CD14-positive monocyte (primary cell): ENCODE measurements around the gene TP53I3. TPM values are rescaled to one million over a fixed set of nuclear protein-coding genes. Genes with fewer than 3 reads are reported as not detected.

Source experiments
- DNase-seq, 3 donors: peaks; one replicate each; pipeline ENCODE4 v3.0.0-alpha.2; 2011 to 2022
- H2AFZ ChIP-seq: 2 replicates; pipeline ENCODE4 v1.6.0; 2012; ENCODE audit warnings: mild to moderate bottlenecking, low read depth, low read length, inconsistent platforms; ENCODE audit not compliant: insufficient read depth, poor library complexity, severe bottlenecking
- H3K27ac ChIP-seq, 2 donors: 1 replicate in 1 of 2; 2 replicates in 1 of 2; pipeline ENCODE4 v1.5.1; 2012 to 2013; ENCODE audit warnings: low read length in 2 of 2, control low read depth in 1 of 2, inconsistent platforms in 1 of 2, low read depth in 1 of 2, mild to moderate bottlenecking in 1 of 2
- H3K27me3 ChIP-seq, 2 donors: one replicate each; pipeline versions ENCODE4 v1.6.0 to v1.6.1; 2011 to 2013; ENCODE audit warnings: low read length in 2 of 2; ENCODE audit not compliant: control insufficient read depth in 2 of 2, insufficient read depth in 2 of 2
- H3K36me3 ChIP-seq, 2 donors: replicated peaks in 1 of 2; 1 replicate in 1 of 2; 2 replicates in 1 of 2; pipeline versions ENCODE4 v1.5.1 to v1.6.1; 2012 to 2013; ENCODE audit warnings: low read length in 2 of 2, control low read depth in 1 of 2, inconsistent platforms in 1 of 2, mild to moderate bottlenecking in 1 of 2; ENCODE audit not compliant: insufficient read depth in 2 of 2, control insufficient read depth in 1 of 2
- H3K4me1 ChIP-seq, 2 donors: 1 replicate in 1 of 2; 2 replicates in 1 of 2; pipeline versions ENCODE4 v1.5.1 to v1.6.1; 2012 to 2013; ENCODE audit warnings: low read length in 2 of 2, control low read depth in 1 of 2, inconsistent platforms in 1 of 2, mild to moderate bottlenecking in 1 of 2, moderate library complexity in 1 of 2; ENCODE audit not compliant: insufficient read depth in 2 of 2, control insufficient read depth in 1 of 2
- H3K4me2 ChIP-seq: replicated peaks from 2 replicates; pipeline ENCODE3; 2012; ENCODE audit warnings: low read length, moderate library complexity, mild to moderate bottlenecking; ENCODE audit not compliant: poor library complexity, severe bottlenecking; ENCODE audit errors: extremely low read depth
- H3K4me3 ChIP-seq, 3 experiments: fragments of 200-600 bp in 1 of 3; sonication (generic) in 1 of 3; replicated peaks in 1 of 3; 1 replicate in 2 of 3; 2 replicates in 1 of 3; pipeline ENCODE4 v1.5.1; 2011 to 2013; ENCODE audit warnings: low read length in 3 of 3, mild to moderate bottlenecking in 3 of 3, control low read depth in 2 of 3, low read depth in 2 of 3, inconsistent platforms in 1 of 3, moderate library complexity in 1 of 3
- H3K79me2 ChIP-seq: 2 replicates; pipeline ENCODE4 v1.6.0; 2012; ENCODE audit warnings: mild to moderate bottlenecking, control low read depth, inconsistent platforms, low read length, moderate library complexity; ENCODE audit not compliant: insufficient read depth
- H3K9ac ChIP-seq: 2 replicates; pipeline ENCODE4 v1.6.0; 2017; ENCODE audit warnings: low read length, mild to moderate bottlenecking; ENCODE audit not compliant: insufficient read depth, poor library complexity, severe bottlenecking
- H3K9me3 ChIP-seq, 2 donors: replicated peaks in 1 of 2; 1 replicate in 1 of 2; 2 replicates in 1 of 2; pipeline versions ENCODE4 v1.5.1 to v1.6.1; 2012 to 2013; ENCODE audit warnings: low read length in 2 of 2, control low read depth in 1 of 2; ENCODE audit not compliant: control insufficient read depth in 1 of 2, insufficient read depth in 1 of 2
- H4K20me1 ChIP-seq: 2 replicates; pipeline ENCODE4 v1.6.0; 2012; ENCODE audit warnings: mild to moderate bottlenecking, low read length, control low read depth, moderate library complexity; ENCODE audit not compliant: insufficient read depth
- H3K27ac Mint-ChIP-seq, 7 donors: one replicate each; pipeline ENCODE4 v1.8.0; 2020; ENCODE audit warnings: mild to moderate bottlenecking in 7 of 7, mixed read lengths in 7 of 7, moderate library complexity in 6 of 7, inconsistent platforms in 2 of 7
- H3K27me3 Mint-ChIP-seq, 3 donors: one replicate each; pipeline ENCODE4 v1.8.0; 2021 to 2022; ENCODE audit warnings: low read depth in 3 of 3, mild to moderate bottlenecking in 3 of 3, mixed read lengths in 3 of 3, moderate library complexity in 3 of 3, inconsistent platforms in 1 of 3
- H3K36me3 Mint-ChIP-seq, 2 donors: one replicate each; pipeline ENCODE4 v1.8.0; 2020; ENCODE audit warnings: mixed read lengths in 2 of 2, inconsistent platforms in 1 of 2, mild to moderate bottlenecking in 1 of 2
- H3K4me1 Mint-ChIP-seq: one replicate; pipeline ENCODE4 v1.8.0; 2020; ENCODE audit warnings: mild to moderate bottlenecking, mixed read lengths
- H3K4me3 Mint-ChIP-seq, 2 donors: one replicate each; pipeline ENCODE4 v1.8.0; 2020; ENCODE audit warnings: mild to moderate bottlenecking in 2 of 2, mixed read lengths in 2 of 2, moderate library complexity in 1 of 2
- H3K9me3 Mint-ChIP-seq, 7 donors: one replicate each; pipeline ENCODE4 v1.8.0; 2020 to 2022; ENCODE audit warnings: mixed read lengths in 7 of 7, mild to moderate bottlenecking in 6 of 7, moderate library complexity in 6 of 7, inconsistent platforms in 2 of 7
- CTCF ChIP-seq: fragments of 200-600 bp; IDR thresholded peaks from one replicate; pipeline ENCODE4 v1.8.0; 2022; ENCODE audit warnings: antibody characterized with exemption, mild to moderate bottlenecking
- WGBS: methylation state at CpG from one replicate; pipeline ENCODE4 v1.1.5; 2013; ENCODE audit warnings: missing lambda C conversion rate; ENCODE audit not compliant: insufficient coverage; 5-methylcytosine and 5-hydroxymethylcytosine counted together
- intact Hi-C, 2 donors: fragments of 100-400 bp; cut with micrococcal nuclease; formaldehyde crosslinking; loops; one replicate each; pipeline versions ENCODE4 v1.15.0 to v1.15.1; 2023
- polyA plus RNA-seq, 3 donors: library from polyadenylated mRNA; depleted of rRNA in 1 of 3; unstranded in 2 of 3; stranded (reverse) in 1 of 3; fragments of 300-500 nt in 2 of 3; fragments of >200 nt in 1 of 3; fragmentation: Illumina TruSeq in 2 of 3; gene quantifications; 1 replicate in 2 of 3; 2 replicates in 1 of 3; pipeline ENCODE4 v1.2.3, GENCODE V29; 2012 to 2021

Gene TP53I3
- polyA plus RNA-seq, 3 donors = 24.5 to 41.7 (median 34.9) TPM

GRCh38 chr2:24123195-24123921 lies 38.7 kb upstream of the TP53I3 start, which contains the start of the genes FAM228B and PFN4:
Gene FAM228B (plus strand): TSS chr2:24123469. CDS start chr2:24124362, 893 bp downstream.
Gene PFN4 (minus strand): TSS chr2:24123334. CDS start chr2:24122535, 799 bp downstream.
- no peaks in the 10 kb centered on the region for H4K20me1 ChIP-seq
- Mint-ChIP-seq H3K36me3 (peaks cover 6 to 9% of the 10 kb centered on the region in 2 donors), H3K4me1 (peaks cover 15% of the 10 kb centered on the region), H3K4me3 (peak within 1 kb of the TSS; percentile 83 to 88), H3K27me3 (peaks cover 0 to 3% (median 0%) of the 10 kb centered on the region in 3 donors), H3K9me3 (no peaks in the 10 kb centered on the region), H3K27ac (peak within 1 kb of the TSS in 6 of 7 donors; percentile 25 to 77 (median 60))
- no peaks in the 10 kb centered on the region for H3K36me3 ChIP-seq
- WGBS = under 1% methylated on average over 96 of the region's 103 CpGs
- peak within 1 kb of the TSS; percentile 87 for H2AFZ ChIP-seq
- no peaks in the 10 kb centered on the region for H3K27me3 ChIP-seq
- H3K9ac ChIP-seq = peak within 1 kb of the TSS; percentile 67
- peak within 1 kb of the TSS; percentile 72 to 83 (median 75) for H3K4me3 ChIP-seq
- intact Hi-C loops = no loop called here
- no peaks in the 10 kb centered on the region for H3K9me3 ChIP-seq
- peak within 1 kb of the TSS; percentile 28 to 50 for H3K27ac ChIP-seq
- no peaks in the 10 kb centered on the region for H3K79me2 ChIP-seq
- peak; percentile 65 to 76 (median 75) for DNase-seq
- H3K4me2 ChIP-seq = peak within 1 kb of the TSS; percentile 96
- TF ChIP-seq CTCF = no peak
- peaks cover 14 to 16% of the 10 kb centered on the region in 2 donors for H3K4me1 ChIP-seq

- Histone ChIP-seq H3K27me3 (no peaks in the 10 kb centered on the region), H3K27ac (peak overlapping the region in 1 of 2 donors; percentile 50), H3K4me2 (peak overlapping the region; percentile 96), H3K9ac (peak overlapping the region; percentile 67), H3K79me2 (no peaks in the 10 kb centered on the region), H3K4me3 (peak overlapping the region; percentile 72 to 83 (median 75)), H4K20me1 (no peaks in the 10 kb centered on the region), H3K4me1 (peaks cover 14 to 16% of the 10 kb centered on the region in 2 donors), H3K36me3 (no peaks in the 10 kb centered on the region), H3K9me3 (no peaks in the 10 kb centered on the region), H2AFZ (peak overlapping the region; percentile 87)
- WGBS = 8% methylated on average over 11 of the region's 15 CpGs
- peaks cover 15% of the 10 kb centered on the region for H3K4me1 Mint-ChIP-seq
- intact Hi-C loops = no loop called here
- no peak for TF ChIP-seq CTCF
- peaks cover 0 to 3% (median 0%) of the 10 kb centered on the region in 3 donors for H3K27me3 Mint-ChIP-seq
- H3K36me3 Mint-ChIP-seq = peaks cover 3% of the 10 kb centered on the region in 2 donors
- no peaks in the 10 kb centered on the region for H3K9me3 Mint-ChIP-seq
- peak overlapping the region; percentile 78 to 85 for H3K4me3 Mint-ChIP-seq
- H3K27ac Mint-ChIP-seq = peak overlapping the region in 2 of 7 donors; percentile 45 to 60
- DNase-seq = no peak
Measured at GRCh38 chr2:24122366-24123194, 37.9 kb upstream of the TP53I3 start.
